Heart left ventricle (tissue), 13 donors: ENCODE measurements around the gene GUCD1.

Experiments
- POLR2A ChIP-seq, 2 donors: fragments of 450-650 bp; IDR thresholded peaks; one replicate each; pipeline ENCODE4 v1.6.1; 2017; ENCODE audit warnings: antibody characterized with exemption in 2 of 2, mild to moderate bottlenecking in 2 of 2, moderate library complexity in 2 of 2
- TF ChIP-seq, protein P1 (sequence below), 12 donors: fragments of 200-600 bp; sonication (generic) in 4 of 12; IDR thresholded peaks; one replicate each; pipeline versions ENCODE4 v1.5.0 to v1.8.0; 2018 to 2022; ENCODE audit warnings: antibody characterized with exemption in 12 of 12, mild to moderate bottlenecking in 5 of 12
- donor health status: ischemic (EF 13 %, LVEDD 7.1; RV severe dilation, severe dysfunction).
- donor health status: DM: no; HTN: yes; CAD: no.
- donor health status: DM: no; HTN: no; CAD: no.
- donor health status: ischemic (EF 25% LVEDD 6.9; RV normal size, moderate dysfunction).
- donor health status: ischemic (EF 25% LVEDD 5.7; RV mildly dilated, moderate dysfunction).
- donor health status: ischemic (EF 35%, LVEDD 5.7; RV mildly dilated, moderate dysfunction).
- donor health status: nonischemic (EF 11% LVEDD 7.7; RV severe dilation, severe dysfunction).
- donor health status: DM: yes; HTN: yes; CAD: no.
- donor health status: PGD.
- donor health status: ischemic (EF 29% LVEDD 5.4; RV normal size, mild dysfunction).
- donor health status: nonischemic (EF 23%, LVEDD 6.1; RV moderate dilation, normal function).

DNA sequence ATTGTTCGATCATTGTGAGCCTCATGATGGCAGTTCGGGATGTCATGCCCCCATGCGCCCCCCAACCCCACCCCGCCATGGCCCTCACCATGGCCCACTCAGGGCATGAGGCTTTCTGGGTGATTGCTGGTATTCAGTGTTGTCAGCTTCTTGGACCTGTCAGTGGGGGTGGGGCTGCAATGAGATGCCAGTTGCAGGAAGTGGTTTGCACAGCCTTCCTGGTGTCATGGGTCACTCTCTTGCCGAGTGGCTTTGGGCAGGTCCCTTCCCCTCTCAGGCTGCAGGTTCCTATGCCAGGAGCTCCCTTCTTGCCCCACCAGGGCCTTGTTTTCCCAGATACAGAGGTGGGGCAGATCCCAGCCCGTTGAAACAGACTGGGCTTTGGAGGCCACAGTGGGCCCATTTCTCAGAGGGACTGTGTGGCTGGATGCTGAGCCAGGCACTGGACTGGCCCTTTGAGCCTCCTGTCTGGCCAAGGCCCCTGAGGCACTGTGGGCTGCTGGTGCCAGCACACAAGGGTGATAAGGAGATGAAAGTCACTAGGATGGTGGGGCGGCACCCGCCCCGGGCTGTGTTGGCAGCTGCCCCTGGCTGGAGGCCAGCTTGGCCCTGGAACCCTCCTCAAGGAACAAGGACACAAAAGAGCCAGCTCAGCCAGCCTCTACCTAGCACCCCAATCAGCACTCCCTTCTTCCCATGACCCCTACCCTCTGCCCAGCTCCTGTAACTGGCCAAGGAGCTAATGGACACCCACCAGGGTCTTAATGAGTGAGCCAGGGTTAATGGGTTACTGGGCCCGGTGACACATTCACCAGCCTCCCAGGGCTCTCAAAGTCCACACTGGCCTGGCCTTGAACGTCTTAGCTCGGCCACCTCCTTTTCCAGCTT lies 46.5 kb upstream of the GUCD1 start:
- TF ChIP-seq, protein P1, sequence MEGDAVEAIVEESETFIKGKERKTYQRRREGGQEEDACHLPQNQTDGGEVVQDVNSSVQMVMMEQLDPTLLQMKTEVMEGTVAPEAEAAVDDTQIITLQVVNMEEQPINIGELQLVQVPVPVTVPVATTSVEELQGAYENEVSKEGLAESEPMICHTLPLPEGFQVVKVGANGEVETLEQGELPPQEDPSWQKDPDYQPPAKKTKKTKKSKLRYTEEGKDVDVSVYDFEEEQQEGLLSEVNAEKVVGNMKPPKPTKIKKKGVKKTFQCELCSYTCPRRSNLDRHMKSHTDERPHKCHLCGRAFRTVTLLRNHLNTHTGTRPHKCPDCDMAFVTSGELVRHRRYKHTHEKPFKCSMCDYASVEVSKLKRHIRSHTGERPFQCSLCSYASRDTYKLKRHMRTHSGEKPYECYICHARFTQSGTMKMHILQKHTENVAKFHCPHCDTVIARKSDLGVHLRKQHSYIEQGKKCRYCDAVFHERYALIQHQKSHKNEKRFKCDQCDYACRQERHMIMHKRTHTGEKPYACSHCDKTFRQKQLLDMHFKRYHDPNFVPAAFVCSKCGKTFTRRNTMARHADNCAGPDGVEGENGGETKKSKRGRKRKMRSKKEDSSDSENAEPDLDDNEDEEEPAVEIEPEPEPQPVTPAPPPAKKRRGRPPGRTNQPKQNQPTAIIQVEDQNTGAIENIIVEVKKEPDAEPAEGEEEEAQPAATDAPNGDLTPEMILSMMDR (IDR thresholded peaks at IDR 0.05), result no peak
- TF ChIP-seq POLR2A (IDR thresholded peaks at IDR 0.05), result no peak
